DOHH2 (cell line): ENCODE results near the gene AGRN.
A peak's percentile ranks its signal among the peaks of the same experiment; 100 is the strongest.

Source experiments
- H3F3A ChIP-seq: fragments of 200-600 bp; sonication (generic), shearing (Covaris generic); 2 replicates; pipeline ENCODE4 v1.6.0; 2016; ENCODE audit warnings: antibody characterized with exemption, mild to moderate bottlenecking; ENCODE audit not compliant: control insufficient read depth, insufficient read depth
- H3K27ac ChIP-seq: fragments of 200-600 bp; sonication (generic); 2 replicates; pipeline ENCODE4 v1.5.1; 2014; ENCODE audit warnings: low read depth, mild to moderate bottlenecking, low read length, moderate library complexity
- H3K27me3 ChIP-seq: fragments of 200-600 bp; sonication (generic); 2 replicates; pipeline ENCODE4 v1.6.1; 2014; ENCODE audit warnings: mild to moderate bottlenecking, low read length, mixed read lengths; ENCODE audit not compliant: control insufficient read depth
- H3K36me3 ChIP-seq: fragments of 200-600 bp; sonication (generic); 2 replicates; pipeline ENCODE4 v1.6.1; 2014; ENCODE audit warnings: mild to moderate bottlenecking, low read length, moderate library complexity, mixed read lengths; ENCODE audit not compliant: control insufficient read depth
- H3K4me1 ChIP-seq: fragments of 200-600 bp; sonication (generic); 2 replicates; pipeline ENCODE4 v1.6.1; 2014; ENCODE audit warnings: mild to moderate bottlenecking, low read length, mixed read lengths; ENCODE audit not compliant: control insufficient read depth
- H3K4me2 ChIP-seq: fragments of 200-600 bp; sonication (generic); 2 replicates; pipeline ENCODE4 v1.6.0; 2014; ENCODE audit warnings: mild to moderate bottlenecking, low read length, moderate library complexity
- H3K4me3 ChIP-seq: fragments of 200-600 bp; sonication (generic); 2 replicates; pipeline ENCODE4 v1.5.1; 2014; ENCODE audit warnings: mild to moderate bottlenecking, low read length, mixed read lengths
- H3K79me2 ChIP-seq: fragments of 200-600 bp; sonication (generic); 2 replicates; pipeline ENCODE4 v1.6.1; 2014; ENCODE audit warnings: mild to moderate bottlenecking, low read length, mixed read lengths; ENCODE audit not compliant: control insufficient read depth
- H3K9me2 ChIP-seq: fragments of 200-600 bp; sonication (generic); replicated peaks from 2 replicates; pipeline ENCODE4 v1.6.1; 2014; ENCODE audit warnings: mild to moderate bottlenecking, low read length, mixed read lengths; ENCODE audit not compliant: control insufficient read depth
- H3K9me3 ChIP-seq: fragments of 200-600 bp; sonication (generic); 2 replicates; pipeline ENCODE4 v1.6.1; 2014; ENCODE audit warnings: antibody characterized with exemption, low read length, mixed read lengths; ENCODE audit not compliant: control insufficient read depth, insufficient read depth
- H4K20me1 ChIP-seq: fragments of 200-600 bp; sonication (generic); 2 replicates; pipeline ENCODE4 v1.6.0; 2014; ENCODE audit warnings: low read depth, mild to moderate bottlenecking, antibody characterized with exemption, low read length, moderate library complexity; ENCODE audit not compliant: control insufficient read depth, insufficient read depth
- CTCF ChIP-seq: fragments of 200-600 bp; sonication (generic); IDR thresholded peaks from one replicate; pipeline ENCODE4 v1.5.1; 2014; ENCODE audit warnings: antibody characterized with exemption, mild to moderate bottlenecking, low read depth, low read length; ENCODE audit not compliant: poor library complexity, severe bottlenecking
- EZH2phosphoT487 ChIP-seq: fragments of 200-600 bp; sonication (generic); IDR thresholded peaks from 2 replicates; pipeline ENCODE4 v1.6.1; 2017; ENCODE audit warnings: borderline replicate concordance, mild to moderate bottlenecking, antibody characterized with exemption, low read length, moderate library complexity, mixed read lengths

The AGRN gene

DNA sequence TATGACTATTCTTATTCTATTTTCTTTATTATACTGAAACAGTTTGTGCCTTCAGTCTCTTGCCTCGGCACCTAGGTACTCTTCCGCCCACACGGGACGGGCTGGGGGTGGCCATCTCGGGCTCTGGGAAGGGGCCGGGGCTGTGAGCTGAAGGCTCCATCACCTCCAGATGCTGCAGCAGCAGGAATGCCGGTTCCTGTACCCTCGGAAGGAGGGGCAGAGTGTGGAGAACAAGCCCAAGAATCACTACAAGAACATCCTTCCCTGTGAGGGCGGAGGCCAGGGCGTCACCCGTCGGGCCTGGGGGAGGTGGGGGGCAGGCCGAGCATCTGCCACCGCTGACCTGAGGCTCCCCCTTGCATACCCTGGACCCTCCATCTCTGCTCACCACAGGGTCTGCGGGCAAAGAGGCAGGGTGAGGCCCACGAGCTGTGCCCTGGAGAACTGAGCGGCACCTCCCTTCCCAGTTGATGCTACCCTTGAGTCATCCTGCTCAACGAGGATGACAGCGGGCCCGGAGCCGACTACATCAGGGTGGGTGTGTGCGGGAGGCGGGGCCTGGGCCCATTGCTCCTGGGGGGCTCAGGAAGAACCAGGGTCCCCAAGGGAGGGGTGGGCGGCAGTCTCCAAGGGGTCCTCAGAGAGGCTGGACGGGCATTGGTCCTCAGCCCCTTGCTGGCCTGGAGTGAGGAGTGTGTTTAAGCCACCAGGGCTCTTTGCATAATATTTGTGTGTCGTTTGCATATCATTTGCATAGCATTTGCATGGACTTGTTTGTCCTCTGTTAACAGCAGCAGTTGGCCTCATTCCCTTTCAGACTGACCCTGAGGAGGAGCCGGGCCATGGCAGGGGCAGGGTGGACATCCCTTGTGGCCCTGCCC lies 46.7 kb downstream of the AGRN start:
- Histone ChIP-seq H3K27me3 (peaks cover 36% of the 10 kb centered on the region), H3K4me1 (peaks cover 40% of the 10 kb centered on the region), H3F3A (no peaks in the 10 kb centered on the region), H3K36me3 (no peaks in the 10 kb centered on the region), H3K9me3 (no peaks in the 10 kb centered on the region), H3K9me2 (no peaks in the 10 kb centered on the region), H3K4me2 (no peak overlapping the region), H3K27ac (no peak overlapping the region), H3K4me3 (no peak overlapping the region), H3K79me2 (no peaks in the 10 kb centered on the region), H4K20me1 (peaks cover 3% of the 10 kb centered on the region; the same call in 1 of the 2 replicates)
- no peak for TF ChIP-seq EZH2phosphoT487
- TF ChIP-seq CTCF = no peak

GRCh38 chr1:1067284-1067859 lies 47.5 kb downstream of the AGRN start:
- H3K4me1 ChIP-seq = peaks cover 40% of the 10 kb centered on the region
- no peaks in the 10 kb centered on the region for H3K9me3 ChIP-seq

DNA sequence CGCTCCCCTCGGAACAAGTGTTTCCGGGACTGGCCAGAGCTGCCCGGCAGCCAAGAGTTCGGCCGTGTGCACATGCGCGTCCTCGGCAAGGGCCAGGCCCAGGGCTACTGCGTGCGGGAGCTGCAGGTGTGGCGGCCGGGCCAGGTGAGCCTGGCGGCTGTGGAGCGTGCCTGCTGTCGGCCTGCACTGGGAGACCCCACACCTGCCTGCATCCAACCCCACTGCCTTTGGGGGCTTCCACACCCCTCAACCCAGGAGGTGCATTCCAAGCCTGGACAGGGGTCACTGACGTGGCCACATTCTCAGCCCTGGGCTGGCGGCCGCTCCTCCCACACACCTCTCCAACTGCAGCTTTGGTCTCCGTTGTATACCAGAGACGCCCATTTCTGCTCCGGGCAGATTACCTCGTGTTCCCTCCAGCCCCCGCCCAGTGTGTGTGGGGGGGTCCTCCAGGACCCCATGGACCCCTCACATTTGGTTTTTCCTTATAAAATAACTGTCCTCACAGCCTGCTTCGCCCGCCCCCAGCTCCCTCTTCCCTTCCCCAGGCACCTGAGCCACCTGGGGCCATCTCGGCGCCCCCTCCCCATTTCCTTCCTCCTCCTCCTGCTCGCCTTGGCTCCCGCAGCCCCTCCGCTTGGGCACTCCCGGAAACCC lies 48.1 kb downstream of the AGRN start:
- H4K20me1 ChIP-seq = peaks cover 3% of the 10 kb centered on the region; the same call in 1 of the 2 replicates
- H3F3A ChIP-seq = no peaks in the 10 kb centered on the region
- peaks cover 40% of the 10 kb centered on the region for H3K4me1 ChIP-seq
- no peak for TF ChIP-seq CTCF
- TF ChIP-seq EZH2phosphoT487 = no peak
- H3K27ac ChIP-seq = no peak overlapping the region
- H3K79me2 ChIP-seq = no peaks in the 10 kb centered on the region
- H3K4me2 ChIP-seq = peak overlapping the region; percentile 84
- H3K27me3 ChIP-seq = peaks cover 25% of the 10 kb centered on the region
- no peaks in the 10 kb centered on the region for H3K36me3 ChIP-seq
- H3K9me2 ChIP-seq = no peaks in the 10 kb centered on the region
- peak overlapping the region; percentile 90 for H3K4me3 ChIP-seq
- no peaks in the 10 kb centered on the region for H3K9me3 ChIP-seq

More at GRCh38 chr1:1067284-1067859, 47.5 kb downstream of the AGRN start:
- Histone ChIP-seq H3F3A (no peaks in the 10 kb centered on the region), H3K27me3 (peaks cover 31% of the 10 kb centered on the region), H3K36me3 (no peaks in the 10 kb centered on the region), H3K9me2 (no peaks in the 10 kb centered on the region), H3K27ac (no peak overlapping the region), H3K4me2 (no peak overlapping the region), H3K4me3 (no peak overlapping the region), H4K20me1 (peaks cover 3% of the 10 kb centered on the region; the same call in 1 of the 2 replicates), H3K79me2 (no peaks in the 10 kb centered on the region)
- no peak for TF ChIP-seq CTCF
- no peak for TF ChIP-seq EZH2phosphoT487
